ENCODE results near the gene DHH. TPM values are rescaled to one million over a fixed set of nuclear protein-coding genes. Genes with fewer than 3 reads are reported as not detected.

The DHH gene
- 0.02 TPM in 2 of 5 replicates, not detected in the others for total RNA-seq (2022; extraction: Qiagen RNA extraction; ENCODE audit: low read depth)

GRCh38 chr12:49094160-49094974 lies at the start of gene DHH:
DHH (minus strand) TSS chr12:49094801; CDS start chr12:49094512, 289 bp downstream.

DNA sequence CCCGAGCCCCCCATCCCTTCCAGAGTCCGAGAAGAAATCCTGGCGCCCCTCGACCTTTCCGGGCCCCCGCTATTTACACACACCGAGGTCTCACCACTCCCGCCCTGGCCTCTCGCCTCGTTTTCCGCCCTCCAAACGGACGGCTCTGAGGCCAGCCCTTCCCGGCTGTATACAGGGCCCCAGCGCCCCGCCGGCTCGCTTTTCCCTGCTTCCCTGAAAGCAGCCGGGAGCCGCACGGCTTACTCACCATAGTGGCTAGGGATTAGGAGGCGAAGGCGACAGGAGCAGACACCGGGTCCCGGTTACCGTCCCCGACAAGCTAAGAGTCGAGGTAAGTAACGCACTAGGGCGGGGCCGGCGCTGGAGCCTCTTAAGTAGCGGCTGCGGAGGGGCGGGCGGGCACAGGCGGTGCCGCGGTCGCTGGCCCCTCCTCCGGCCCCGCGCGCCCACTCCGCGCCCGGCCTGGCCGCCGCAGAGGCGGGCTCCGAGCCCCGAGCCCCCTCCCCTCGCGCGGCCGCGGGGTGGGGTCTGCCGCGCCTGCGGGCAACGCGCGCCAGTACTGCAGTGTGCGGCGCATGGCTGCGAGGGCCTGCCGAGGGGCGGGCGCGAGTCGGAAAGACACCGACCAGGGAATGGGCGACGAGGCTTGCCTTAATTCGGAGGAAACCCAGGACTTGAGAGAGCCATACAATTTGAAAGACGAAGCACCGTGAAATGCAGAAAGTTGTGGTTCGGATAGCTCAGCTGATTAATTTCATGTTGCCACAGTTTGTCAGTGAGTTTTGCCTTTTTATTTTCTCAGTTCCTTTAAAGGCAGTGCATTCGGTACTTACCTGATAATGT lies 36.7 kb upstream of the DHH start, which contains the start of gene TUBA1B:
TSS of gene TUBA1B (minus strand) at position 345 of the 843 bp plus-strand sequence. CDS start at position 250, 95 bp downstream.

DNA sequence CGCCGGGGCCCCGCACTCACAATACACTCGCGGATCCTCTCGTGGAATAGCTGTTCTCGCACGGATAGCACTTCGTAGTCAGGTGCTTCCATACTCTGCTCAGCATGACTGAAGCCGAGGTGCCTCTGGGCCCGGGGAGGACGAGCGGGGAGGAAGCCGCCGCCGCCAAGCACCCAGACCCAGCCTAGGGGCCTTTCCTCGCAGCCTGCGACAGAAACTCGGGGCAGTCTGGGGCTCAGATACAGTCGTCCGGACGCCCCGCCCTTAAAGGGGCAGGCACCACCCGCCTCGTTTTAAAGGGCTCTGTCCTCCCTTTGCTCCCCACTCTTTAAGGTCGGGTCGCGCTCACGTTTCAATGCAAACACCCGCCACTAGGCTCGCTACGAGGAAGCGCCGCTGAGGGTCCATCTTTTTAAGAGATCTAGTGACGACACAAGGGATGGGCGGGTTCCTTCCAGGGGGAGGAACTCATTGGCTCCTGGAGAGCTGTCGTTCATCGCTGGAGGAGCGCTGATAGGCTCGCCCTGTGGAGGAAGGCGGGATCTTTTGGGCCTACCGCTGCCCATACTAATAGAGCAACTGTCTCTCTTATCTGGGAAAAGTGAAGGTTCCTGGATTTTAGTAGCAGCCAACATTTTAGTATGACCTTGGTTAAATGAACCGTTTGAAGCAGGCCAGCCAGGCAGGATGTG lies 16.0 kb upstream of the DHH start, which contains the start of gene LMBR1L:
TSS of gene LMBR1L (minus strand) at position 384 of the 692 bp plus-strand sequence. CDS start at position 92, 292 bp downstream.

DNA sequence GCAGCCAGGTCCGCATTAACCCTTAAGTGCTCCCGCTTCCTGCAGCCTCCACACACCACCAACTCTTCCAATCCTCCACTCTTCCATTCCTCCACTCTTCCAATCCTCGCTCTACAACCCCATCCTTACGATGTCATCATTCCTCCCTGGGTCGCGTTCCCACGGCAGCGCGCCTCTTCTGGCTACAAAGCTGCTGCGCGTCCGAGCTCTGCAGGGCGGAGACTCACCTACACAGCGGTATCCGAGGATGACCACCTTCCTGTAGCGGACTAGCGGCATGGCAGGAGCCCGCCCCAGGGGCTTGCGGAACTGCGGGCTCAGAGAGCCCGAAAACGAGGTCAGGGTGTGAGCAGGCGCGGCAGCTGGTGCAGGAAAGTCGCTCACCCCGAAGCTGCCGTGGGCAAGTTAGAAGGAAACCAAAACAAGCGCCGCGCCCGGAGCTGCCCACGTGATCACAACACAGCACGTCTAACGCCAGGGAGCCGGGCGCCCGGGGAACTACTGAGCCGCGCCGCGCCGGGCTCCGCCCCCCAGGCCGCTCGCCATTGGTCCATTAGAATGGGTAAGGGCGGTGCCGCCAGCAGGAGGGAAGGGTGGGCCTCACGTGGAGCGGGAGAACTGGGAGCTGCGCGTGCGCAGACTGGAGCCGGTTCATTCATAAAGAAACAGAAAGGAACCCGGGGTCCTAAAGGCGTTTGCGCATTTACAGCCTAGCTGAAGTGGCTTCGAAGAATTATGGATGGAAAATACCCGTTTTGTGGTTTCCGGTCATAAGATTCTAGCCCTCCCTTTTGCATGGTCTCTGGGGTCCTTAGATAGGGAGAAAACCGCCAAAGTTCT lies 24.9 kb downstream of the DHH start, which contains the start of gene RHEBL1:
TSS of gene RHEBL1 (minus strand) at position 473 of the 840 bp plus-strand sequence. CDS start at position 279, 194 bp downstream.

DNA sequence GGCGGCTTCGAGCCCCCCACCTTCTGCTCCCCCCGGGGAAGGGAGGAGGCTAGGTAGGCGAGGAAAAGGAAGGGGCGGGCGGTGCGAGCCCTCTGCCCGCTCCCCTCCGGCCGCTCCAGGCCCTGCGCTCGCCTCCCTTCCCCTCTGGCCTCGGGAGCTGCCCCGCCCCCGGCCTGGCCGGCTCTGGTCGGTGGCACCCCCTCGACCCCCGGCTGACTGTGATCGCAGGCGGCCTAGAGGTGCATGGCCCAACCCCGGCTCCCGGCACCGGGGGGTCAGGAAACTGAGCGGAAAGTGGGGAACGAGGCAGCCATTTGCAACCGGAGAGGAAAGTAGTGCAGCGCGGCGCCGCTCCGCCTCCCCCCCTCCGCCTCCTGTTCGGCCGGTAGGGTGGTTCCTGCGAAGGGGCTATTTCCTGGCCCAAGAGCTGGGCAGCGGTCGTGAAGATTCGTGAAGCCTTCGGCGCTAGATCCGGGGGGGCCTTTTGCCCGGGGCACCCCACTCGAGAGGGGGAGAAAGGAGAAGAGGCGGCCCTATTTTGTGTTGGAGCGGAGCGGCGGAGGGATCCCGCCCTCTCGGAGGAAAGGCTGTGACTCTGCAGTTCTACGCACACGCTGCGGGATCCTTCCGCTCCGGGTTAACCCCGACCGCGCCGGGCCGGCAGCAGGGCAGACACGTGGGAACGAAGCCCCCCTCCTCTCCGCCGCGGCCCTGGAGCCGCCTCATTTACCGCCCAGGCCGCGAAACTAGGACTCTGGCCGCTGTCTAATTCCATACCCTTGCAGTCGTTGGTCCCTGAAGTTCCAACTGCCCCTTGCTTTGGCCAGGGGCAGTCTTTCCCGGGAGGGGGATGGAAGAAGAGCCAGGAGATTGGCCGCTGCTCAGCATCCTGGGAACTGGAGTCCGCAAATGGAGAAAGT lies 34.1 kb downstream of the DHH start, which contains the start of gene KMT2D:
TSS of gene KMT2D (minus strand) at position 558 of the 920 bp plus-strand sequence. CDS start 5,470 bp downstream, outside the sequence.

Other genes starting within 250 kb of the DHH start
- gene DDX23, start 242.6 kb downstream of the DHH start, total RNA-seq (2022; extraction: Qiagen RNA extraction; ENCODE audit: low read depth) = 74.3 to 96.1 TPM (median 87.6 TPM) in 5 replicates
- gene RND1, start 228.9 kb downstream of the DHH start, total RNA-seq (2022; extraction: Qiagen RNA extraction; ENCODE audit: low read depth) = 17.0 to 23.9 TPM (median 19.9 TPM) in 5 replicates
- gene FKBP11, start 169.3 kb downstream of the DHH start, total RNA-seq (2022; extraction: Qiagen RNA extraction; ENCODE audit: low read depth) = 45.2 to 56.0 TPM (median 53.7 TPM) in 5 replicates
- gene ARF3, start 137.3 kb downstream of the DHH start, total RNA-seq (2022; extraction: Qiagen RNA extraction; ENCODE audit: low read depth) = 124 to 166 TPM (median 152 TPM) in 5 replicates
- gene WNT10B, start 123.1 kb downstream of the DHH start, total RNA-seq (2022; extraction: Qiagen RNA extraction; ENCODE audit: low read depth) = 1.7 to 3.0 TPM (median 2.5 TPM) in 5 replicates
- 0.08 TPM in 1 of 5 replicates, not detected in the others for gene WNT1, start 116.5 kb downstream of the DHH start, total RNA-seq (2022; extraction: Qiagen RNA extraction; ENCODE audit: low read depth)
- gene DDN, start 95.4 kb downstream of the DHH start, total RNA-seq (2022; extraction: Qiagen RNA extraction; ENCODE audit: low read depth) = 0.58 to 0.73 TPM (median 0.65 TPM) in 5 replicates
- 39.9 to 48.3 TPM (median 42.8 TPM) in 5 replicates for gene PRKAG1, start 76.0 kb downstream of the DHH start, total RNA-seq (2022; extraction: Qiagen RNA extraction; ENCODE audit: low read depth)
- 40.0 to 46.7 TPM (median 41.6 TPM) in 5 replicates for gene KMT2D, start 34.0 kb downstream of the DHH start, total RNA-seq (2022; extraction: Qiagen RNA extraction; ENCODE audit: low read depth)
- 3.9 to 6.4 TPM (median 5.7 TPM) in 5 replicates for gene RHEBL1, start 24.8 kb downstream of the DHH start, total RNA-seq (2022; extraction: Qiagen RNA extraction; ENCODE audit: low read depth)
- 13.0 to 18.6 TPM (median 17.5 TPM) in 5 replicates for gene LMBR1L, start 16.0 kb upstream of the DHH start, total RNA-seq (2022; extraction: Qiagen RNA extraction; ENCODE audit: low read depth)
- 2,295 to 2,611 TPM (median 2,449 TPM) in 5 replicates for gene TUBA1B, start 36.6 kb upstream of the DHH start, total RNA-seq (2022; extraction: Qiagen RNA extraction; ENCODE audit: low read depth)
- gene TUBA1A, start 94.3 kb upstream of the DHH start, total RNA-seq (2022; extraction: Qiagen RNA extraction; ENCODE audit: low read depth) = 167 to 207 TPM (median 191 TPM) in 5 replicates
- 1,753 to 2,247 TPM (median 1,843 TPM) in 5 replicates for gene TUBA1C, start 170.3 kb upstream of the DHH start, total RNA-seq (2022; extraction: Qiagen RNA extraction; ENCODE audit: low read depth)
- 0.52 to 1.2 TPM (median 0.83 TPM) in 5 replicates for gene PRPH, start 200.3 kb upstream of the DHH start, total RNA-seq (2022; extraction: Qiagen RNA extraction; ENCODE audit: low read depth)
- gene TROAP, start 228.5 kb upstream of the DHH start, total RNA-seq (2022; extraction: Qiagen RNA extraction; ENCODE audit: low read depth) = 81.0 to 101 TPM (median 83.0 TPM) in 5 replicates
- gene C1QL4, start 242.4 kb upstream of the DHH start, total RNA-seq (2022; extraction: Qiagen RNA extraction; ENCODE audit: low read depth) = 4.4 to 6.0 TPM (median 4.8 TPM) in 5 replicates

Measured in A549 treated with DMSO at 1 μM for 4 hours (cell line).